Endothelial cell of hepatic sinusoid (primary cell): ENCODE measurements around the gene OSBPL5.

Experiments used
- in situ Hi-C: cut with HindIII; loops from 2 replicates; pipeline ENCODE4 v1.10.0; 2017; ENCODE audit warnings: low sequenced_read_pairs

Gene OSBPL5

GRCh38 chr11:3042496-3043314 is 122.4 kb downstream of the OSBPL5 start:
- in situ Hi-C loops: no loop called here

DNA sequence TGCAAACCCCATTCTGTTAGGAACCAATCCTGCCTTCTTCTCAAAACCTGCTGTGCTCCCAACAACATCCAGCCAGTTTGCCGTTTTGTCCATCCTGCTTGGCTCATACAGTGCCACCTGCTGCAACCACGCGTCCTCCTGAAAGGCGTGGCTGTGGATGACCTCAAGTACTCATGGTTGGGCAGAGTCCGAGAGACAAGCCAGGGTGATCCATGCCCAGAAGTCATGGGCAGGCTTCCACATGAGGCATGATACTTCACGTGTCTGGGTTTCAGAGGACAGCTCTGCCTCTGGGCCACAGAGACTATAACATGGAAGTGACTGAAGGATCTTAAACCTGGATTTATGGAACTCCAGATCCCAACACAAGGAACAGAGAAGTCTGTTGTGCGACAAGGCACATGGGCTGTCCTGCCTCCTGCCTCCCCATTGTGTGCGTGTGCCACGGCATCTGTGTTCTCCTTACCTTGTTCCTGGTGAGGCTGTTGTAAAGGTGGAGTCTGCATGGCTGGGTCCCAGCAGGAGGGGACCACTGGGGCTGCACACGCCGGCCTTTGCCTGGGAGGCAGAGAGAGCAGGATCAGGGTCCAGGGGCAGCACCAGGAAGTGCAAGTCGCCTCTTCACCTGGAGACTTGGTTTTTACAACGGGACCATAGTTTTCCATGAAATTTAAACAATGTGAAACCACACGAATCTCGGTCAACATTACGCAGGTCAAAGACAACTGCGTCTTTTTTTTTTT is 123.2 kb downstream of the OSBPL5 start:
- in situ Hi-C loops: no loop called here

DNA sequence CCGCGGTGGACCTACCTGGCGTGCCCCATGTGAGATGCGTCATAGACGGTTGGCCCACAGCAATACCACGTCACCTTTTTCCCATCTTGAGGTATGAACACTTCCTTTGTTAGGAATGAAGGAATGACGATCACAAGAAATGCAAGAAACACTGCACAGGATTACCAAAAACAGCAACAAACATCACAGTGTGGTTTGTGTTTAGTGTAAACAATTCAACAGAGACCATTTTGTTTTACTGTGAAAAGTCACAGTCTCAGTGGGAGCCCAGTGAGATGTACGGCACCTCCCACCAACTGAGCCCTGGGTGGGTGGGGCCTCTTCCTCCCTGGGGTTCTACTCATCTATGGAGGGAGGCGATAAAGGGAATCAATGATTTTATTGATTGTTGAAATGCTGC is 124.2 kb downstream of the OSBPL5 start:
- in situ Hi-C loops: no loop called here

GRCh38 chr11:3037945-3038271 is 127.2 kb downstream of the OSBPL5 start:
- in situ Hi-C loops: loop anchor here (5.0 kb wide), 3 partner anchors 36 to 174 kb away; no protein-coding TSS in a partner anchor
